GM12878 (cell line): ENCODE data around the gene CDH5. TPM values are rescaled to one million over a fixed set of nuclear protein-coding genes. Genes with fewer than 3 reads are reported as not detected.

ENCODE experiments used
- ATAC-seq: fragments of 200-7000 bp; cut with Tn5 transposase; 3 replicates; pipeline ENCODE4 v1.9.1; 2020; ENCODE audit warnings: mild to moderate bottlenecking, moderate library complexity
- BruUV-seq: library from RNA; stranded (reverse); fragments of 400-500 nt; replicated peaks from 2 replicates; lab custom pipeline; 2021; lab: Mats Ljungman, UMichigan
- CTCF ChIA-PET: fragments of 300-600 bp; sonication (Branson Sonifier 250); formaldehyde crosslinking; extraction: SDS; loops from one replicate; lab custom pipeline; 2021; ENCODE audit warnings: inconsistent platforms; lab: Yijun Ruan, JAX
- POLR2A ChIA-PET: fragments of 350-600 bp; formaldehyde crosslinking; extraction: SDS; loops from one replicate; lab custom pipeline; 2021; ENCODE audit warnings: inconsistent platforms; lab: Charles Lee
- RAD21 ChIA-PET: fragments of 300-600 bp; sonication (Branson Sonifier 250); formaldehyde crosslinking; loops from one replicate; lab custom pipeline; 2023; ENCODE audit warnings: antibody characterized with exemption; ENCODE audit not compliant: unreplicated experiment; lab: Charles Lee
- SMC1A ChIA-PET: fragments of 300-600 bp; sonication (Branson Sonifier 250); formaldehyde crosslinking; loops from one replicate; lab custom pipeline; 2023; ENCODE audit not compliant: unreplicated experiment, uncharacterized antibody; lab: Charles Lee
- DNase-seq: peaks from one replicate; pipeline ENCODE4 v3.0.0-alpha.2; 2011; ENCODE audit warnings: low read depth, low spot score
- FAIRE-seq: peaks from 3 replicates; lab custom pipeline; 2011; peaks lifted over from hg19 to GRCh38; lab: Jason Lieb, UNC
- H2AFZ ChIP-seq: 2 replicates; pipeline ENCODE4 v1.6.0; 2011; ENCODE audit warnings: low read depth, low read length, control low read depth; ENCODE audit not compliant: control insufficient read depth
- H3K27ac ChIP-seq: 2 replicates; pipeline ENCODE4 v1.5.1; 2011; ENCODE audit warnings: control low read depth; ENCODE audit not compliant: control insufficient read depth, insufficient read depth
- H3K27me3 ChIP-seq, 2 experiments: replicated peaks in 1 of 2; 2 replicates each; pipeline versions ENCODE4 v1.6.0 to v1.6.1; 2011; ENCODE audit warnings: low read length in 1 of 2; ENCODE audit not compliant: control insufficient read depth in 2 of 2, insufficient read depth in 2 of 2
- H3K36me3 ChIP-seq, 2 experiments: 2 replicates each; pipeline ENCODE4 v1.5.1; 2011; ENCODE audit warnings: low read length in 1 of 2; ENCODE audit not compliant: control insufficient read depth in 2 of 2, insufficient read depth in 2 of 2
- H3K4me1 ChIP-seq: 2 replicates; pipeline ENCODE4 v1.6.1; 2011; ENCODE audit warnings: mild to moderate bottlenecking, low read length, moderate library complexity, mixed read lengths; ENCODE audit not compliant: control insufficient read depth, insufficient read depth
- H3K4me2 ChIP-seq: 2 replicates; pipeline ENCODE4 v1.6.0; 2011; ENCODE audit warnings: control low read depth; ENCODE audit not compliant: control insufficient read depth, insufficient read depth
- H3K4me3 ChIP-seq: fragments of 200-600 bp; sonication (generic); 2 replicates; pipeline ENCODE4 v1.5.1; 2016
- H3K79me2 ChIP-seq: 2 replicates; pipeline ENCODE4 v1.6.0; 2011; ENCODE audit warnings: low read length; ENCODE audit not compliant: control insufficient read depth, insufficient read depth
- H3K9ac ChIP-seq: 2 replicates; pipeline ENCODE4 v1.8.0; 2011; ENCODE audit warnings: low read length, control low read depth, mixed read lengths; ENCODE audit not compliant: control insufficient read depth, insufficient read depth
- H3K9me3 ChIP-seq: replicated peaks from 3 replicates; pipeline ENCODE4 v1.5.1; 2011; ENCODE audit warnings: mild to moderate bottlenecking, low read length; ENCODE audit not compliant: control insufficient read depth, insufficient read depth
- H4K20me1 ChIP-seq: 2 replicates; pipeline ENCODE4 v1.6.0; 2011; ENCODE audit not compliant: control insufficient read depth, insufficient read depth
- RELA ChIP-seq: fragments of 450-650 bp; IDR thresholded peaks from 2 replicates; pipeline ENCODE4 v1.8.0; 2014; ENCODE audit warnings: borderline replicate concordance; ENCODE audit not compliant: partially characterized antibody
- SIX5 ChIP-seq: IDR thresholded peaks from 2 replicates; pipeline ENCODE4 v1.6.1; 2011; ENCODE audit warnings: mild to moderate bottlenecking, low read depth, low read length, moderate library complexity; ENCODE audit not compliant: severe bottlenecking
- TAF1 ChIP-seq: IDR thresholded peaks from 2 replicates; pipeline ENCODE4 v1.6.1; 2011; ENCODE audit warnings: mild to moderate bottlenecking, low read depth, low read length, borderline replicate concordance
- WGBS: methylation state at CpG from one replicate; pipeline ENCODE4 v1.1.6; 2016; ENCODE audit warnings: low lambda C conversion rate; ENCODE audit not compliant: insufficient replicate concordance, insufficient coverage; ENCODE audit errors: missing lambda C conversion rate; 5-methylcytosine and 5-hydroxymethylcytosine counted together
- in situ Hi-C: fragments of 300-500 bp; cut with MboI; formaldehyde crosslinking; loops from 9 replicates; pipeline ENCODE4 v1.14.3; 2018; ENCODE audit warnings: mixed read lengths
- intact Hi-C: fragments of 100-400 bp; cut with micrococcal nuclease; formaldehyde crosslinking; loops from one replicate; pipeline ENCODE4 v1.14.2; 2022; ENCODE audit not compliant: unreplicated experiment
- polyA plus RNA-seq, 11 experiments: library from polyadenylated mRNA; depleted of rRNA in 4 of 11; unstranded in 6 of 11; stranded (reverse) in 5 of 11; fragments of >200 nt; fragmentation: Nextera tagmentation in 4 of 11; fragmentation: Illumina TruSeq in 1 of 11; extraction: Ambion mirVana in 4 of 11; extraction: Trizol in 1 of 11; gene quantifications; 1 replicate in 1 of 11; 2 replicates in 10 of 11; pipeline versions ENCODE4 v1.2.1 to v1.2.3, GENCODE V29; 2011 to 2016; ENCODE audit warnings: inconsistent platforms in 2 of 11, missing spikeins in 2 of 11, low read depth in 1 of 11
- total RNA-seq, 4 experiments: library from RNA; depleted of rRNA in 3 of 4; stranded (reverse); fragments of >200 nt in 3 of 4; fragmentation: Illumina TruSeq in 1 of 4; extraction: Trizol in 1 of 4; gene quantifications; 2 replicates each; pipeline versions ENCODE4 v1.2.1 to v1.2.3, GENCODE V29; 2013 to 2021
- TF ChIP-seq, protein P1 (sequence below): fragments of 450-650 bp; formaldehyde crosslinking; IDR thresholded peaks from 2 replicates; pipeline ENCODE4 v1.5.0; 2022; ENCODE audit warnings: mild to moderate bottlenecking, missing genetic modification characterization
- TF ChIP-seq, protein P2 (sequence below): fragments of 450-650 bp; IDR thresholded peaks from 2 replicates; pipeline ENCODE4 v1.6.1; 2016; ENCODE audit warnings: mild to moderate bottlenecking, moderate library complexity, borderline replicate concordance
- TF ChIP-seq, protein P3 (sequence below): IDR thresholded peaks from 2 replicates; pipeline ENCODE4 v1.6.1; 2011; ENCODE audit warnings: borderline replicate concordance, low read depth, mild to moderate bottlenecking, moderate library complexity, low read length; ENCODE audit not compliant: insufficient read depth, poor library complexity, severe bottlenecking
- TF ChIP-seq, protein P4 (sequence below): fragments of 450-650 bp; IDR thresholded peaks from 2 replicates; pipeline ENCODE4 v1.6.1; 2017; ENCODE audit warnings: antibody characterized with exemption, mild to moderate bottlenecking, moderate library complexity

CDH5 gene
- total and polyA plus RNA-seq, 10 of the 15 experiments (the other 5 are each of a cell fraction or from before 2014, with no cell fraction given) = not detected

DNA sequence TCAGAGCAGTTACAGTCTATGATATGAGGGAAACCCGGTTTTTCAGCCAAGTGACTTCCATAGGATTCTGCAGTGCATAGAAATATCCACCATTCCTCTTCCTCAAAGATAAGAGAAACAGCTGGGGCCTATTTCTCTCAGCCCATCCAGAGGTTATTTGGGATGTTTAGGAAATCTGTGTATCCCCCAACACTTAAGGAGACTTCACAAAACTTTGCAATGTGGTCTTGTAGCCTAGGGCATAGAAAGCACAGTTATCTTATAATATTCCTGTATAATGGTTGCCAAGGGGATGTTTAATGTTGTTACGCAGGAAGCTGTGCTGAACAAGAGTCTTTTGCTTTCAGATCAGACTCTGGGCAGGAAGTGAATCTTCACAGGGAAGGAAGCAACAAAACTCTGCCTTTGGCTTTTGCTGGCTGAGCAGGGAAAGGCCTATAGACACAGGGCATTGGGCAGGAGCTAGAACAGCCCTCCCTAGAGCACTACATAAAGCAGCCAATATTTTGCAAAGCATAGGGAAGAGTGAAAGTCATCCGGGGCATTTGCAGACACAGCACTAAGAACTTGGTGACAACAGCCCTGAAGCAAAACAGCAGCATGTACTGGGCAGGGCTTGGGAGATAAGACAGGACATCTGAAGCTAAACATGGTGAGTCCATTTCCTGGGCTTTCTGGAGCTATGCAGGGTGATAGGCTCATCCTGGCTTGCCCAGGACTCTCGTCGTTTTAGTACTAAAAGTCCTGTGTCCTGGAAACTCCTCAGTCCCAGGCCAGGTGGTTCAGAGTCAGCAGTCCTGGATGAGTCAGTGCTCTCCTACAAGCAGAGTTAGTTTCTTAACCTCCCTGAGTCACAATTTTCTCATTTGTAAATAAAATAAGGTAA lies 41.9 kb downstream of the CDH5 start:
- no peak for FAIRE-seq
- ChIA-PET POLR2A (interaction anchor here (0.6 kb wide), 1 partner anchor 330 kb away, joined by 3 read pairs; no protein-coding TSS in a partner anchor), SMC1A (interaction anchor here (0.6 to 5.3 kb wide), 11 partner anchors 35 to 459 kb away, joined by 3 to 36 read pairs (median 3); no protein-coding TSS in a partner anchor), CTCF (interaction anchor here (0.6 to 7.2 kb wide), 12 partner anchors 47 to 342 kb away, joined by 3 to 118 read pairs (median 4); no protein-coding TSS in a partner anchor), RAD21 (interaction anchor here (0.8 to 5.9 kb wide), 8 partner anchors 66 to 462 kb away, joined by 3 to 51 read pairs (median 4); partner anchors contain the start of genes CKLF and DYNC1LI2)
- no peak for DNase-seq
- no peaks in the 10 kb centered on the region for H4K20me1 ChIP-seq
- no peak overlapping the region for H3K4me2 ChIP-seq
- intact Hi-C loops = loop anchor here (5.0 kb wide), 3 partner anchors 254 to 459 kb away; no protein-coding TSS in a partner anchor
- H3K4me3 ChIP-seq = no peak overlapping the region
- peak; percentile 52 for ATAC-seq
- no peaks in the 10 kb centered on the region for H3K36me3 ChIP-seq
- no peaks in the 10 kb centered on the region; the same call in 1 of the 3 replicates for H3K9me3 ChIP-seq
- no TSS peak for BruUV-seq
- in situ Hi-C loops = loop anchor here (5.0 kb wide), 4 partner anchors 69 to 459 kb away; no protein-coding TSS in a partner anchor
- H3K9ac ChIP-seq = no peak overlapping the region
- H2AFZ ChIP-seq = peak overlapping the region; percentile 68
- no peaks in the 10 kb centered on the region for H3K79me2 ChIP-seq
- H3K4me1 ChIP-seq = peaks cover 4% of the 10 kb centered on the region; the same call in 1 of the 2 replicates
- 42% methylated on average over 5 of the region's 5 CpGs for WGBS
- H3K27me3 ChIP-seq = peaks cover 2% of the 10 kb centered on the region in 2 experiments; a peak in 2 of 4 replicates
- H3K27ac ChIP-seq = no peak overlapping the region
- TF ChIP-seq, protein P1, sequence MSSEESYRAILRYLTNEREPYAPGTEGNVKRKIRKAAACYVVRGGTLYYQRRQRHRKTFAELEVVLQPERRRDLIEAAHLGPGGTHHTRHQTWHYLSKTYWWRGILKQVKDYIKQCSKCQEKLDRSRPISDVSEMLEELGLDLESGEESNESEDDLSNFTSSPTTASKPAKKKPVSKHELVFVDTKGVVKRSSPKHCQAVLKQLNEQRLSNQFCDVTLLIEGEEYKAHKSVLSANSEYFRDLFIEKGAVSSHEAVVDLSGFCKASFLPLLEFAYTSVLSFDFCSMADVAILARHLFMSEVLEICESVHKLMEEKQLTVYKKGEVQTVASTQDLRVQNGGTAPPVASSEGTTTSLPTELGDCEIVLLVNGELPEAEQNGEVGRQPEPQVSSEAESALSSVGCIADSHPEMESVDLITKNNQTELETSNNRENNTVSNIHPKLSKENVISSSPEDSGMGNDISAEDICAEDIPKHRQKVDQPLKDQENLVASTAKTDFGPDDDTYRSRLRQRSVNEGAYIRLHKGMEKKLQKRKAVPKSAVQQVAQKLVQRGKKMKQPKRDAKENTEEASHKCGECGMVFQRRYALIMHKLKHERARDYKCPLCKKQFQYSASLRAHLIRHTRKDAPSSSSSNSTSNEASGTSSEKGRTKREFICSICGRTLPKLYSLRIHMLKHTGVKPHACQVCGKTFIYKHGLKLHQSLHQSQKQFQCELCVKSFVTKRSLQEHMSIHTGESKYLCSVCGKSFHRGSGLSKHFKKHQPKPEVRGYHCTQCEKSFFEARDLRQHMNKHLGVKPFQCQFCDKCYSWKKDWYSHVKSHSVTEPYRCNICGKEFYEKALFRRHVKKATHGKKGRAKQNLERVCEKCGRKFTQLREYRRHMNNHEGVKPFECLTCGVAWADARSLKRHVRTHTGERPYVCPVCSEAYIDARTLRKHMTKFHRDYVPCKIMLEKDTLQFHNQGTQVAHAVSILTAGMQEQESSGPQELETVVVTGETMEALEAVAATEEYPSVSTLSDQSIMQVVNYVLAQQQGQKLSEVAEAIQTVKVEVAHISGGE (CRISPR knock-in tag) = no peak
- TF ChIP-seq SIX5 (no peak), TAF1 (no peak), RELA (no peak)
- TF ChIP-seq, protein P2, sequence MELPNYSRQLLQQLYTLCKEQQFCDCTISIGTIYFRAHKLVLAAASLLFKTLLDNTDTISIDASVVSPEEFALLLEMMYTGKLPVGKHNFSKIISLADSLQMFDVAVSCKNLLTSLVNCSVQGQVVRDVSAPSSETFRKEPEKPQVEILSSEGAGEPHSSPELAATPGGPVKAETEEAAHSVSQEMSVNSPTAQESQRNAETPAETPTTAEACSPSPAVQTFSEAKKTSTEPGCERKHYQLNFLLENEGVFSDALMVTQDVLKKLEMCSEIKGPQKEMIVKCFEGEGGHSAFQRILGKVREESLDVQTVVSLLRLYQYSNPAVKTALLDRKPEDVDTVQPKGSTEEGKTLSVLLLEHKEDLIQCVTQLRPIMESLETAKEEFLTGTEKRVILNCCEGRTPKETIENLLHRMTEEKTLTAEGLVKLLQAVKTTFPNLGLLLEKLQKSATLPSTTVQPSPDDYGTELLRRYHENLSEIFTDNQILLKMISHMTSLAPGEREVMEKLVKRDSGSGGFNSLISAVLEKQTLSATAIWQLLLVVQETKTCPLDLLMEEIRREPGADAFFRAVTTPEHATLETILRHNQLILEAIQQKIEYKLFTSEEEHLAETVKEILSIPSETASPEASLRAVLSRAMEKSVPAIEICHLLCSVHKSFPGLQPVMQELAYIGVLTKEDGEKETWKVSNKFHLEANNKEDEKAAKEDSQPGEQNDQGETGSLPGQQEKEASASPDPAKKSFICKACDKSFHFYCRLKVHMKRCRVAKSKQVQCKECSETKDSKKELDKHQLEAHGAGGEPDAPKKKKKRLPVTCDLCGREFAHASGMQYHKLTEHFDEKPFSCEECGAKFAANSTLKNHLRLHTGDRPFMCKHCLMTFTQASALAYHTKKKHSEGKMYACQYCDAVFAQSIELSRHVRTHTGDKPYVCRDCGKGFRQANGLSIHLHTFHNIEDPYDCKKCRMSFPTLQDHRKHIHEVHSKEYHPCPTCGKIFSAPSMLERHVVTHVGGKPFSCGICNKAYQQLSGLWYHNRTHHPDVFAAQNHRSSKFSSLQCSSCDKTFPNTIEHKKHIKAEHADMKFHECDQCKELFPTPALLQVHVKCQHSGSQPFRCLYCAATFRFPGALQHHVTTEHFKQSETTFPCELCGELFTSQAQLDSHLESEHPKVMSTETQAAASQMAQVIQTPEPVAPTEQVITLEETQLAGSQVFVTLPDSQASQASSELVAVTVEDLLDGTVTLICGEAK = peak; percentile 72
- TF ChIP-seq, protein P3, sequence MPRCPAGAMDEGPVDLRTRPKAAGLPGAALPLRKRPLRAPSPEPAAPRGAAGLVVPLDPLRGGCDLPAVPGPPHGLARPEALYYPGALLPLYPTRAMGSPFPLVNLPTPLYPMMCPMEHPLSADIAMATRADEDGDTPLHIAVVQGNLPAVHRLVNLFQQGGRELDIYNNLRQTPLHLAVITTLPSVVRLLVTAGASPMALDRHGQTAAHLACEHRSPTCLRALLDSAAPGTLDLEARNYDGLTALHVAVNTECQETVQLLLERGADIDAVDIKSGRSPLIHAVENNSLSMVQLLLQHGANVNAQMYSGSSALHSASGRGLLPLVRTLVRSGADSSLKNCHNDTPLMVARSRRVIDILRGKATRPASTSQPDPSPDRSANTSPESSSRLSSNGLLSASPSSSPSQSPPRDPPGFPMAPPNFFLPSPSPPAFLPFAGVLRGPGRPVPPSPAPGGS = no peak
- TF ChIP-seq, protein P4, sequence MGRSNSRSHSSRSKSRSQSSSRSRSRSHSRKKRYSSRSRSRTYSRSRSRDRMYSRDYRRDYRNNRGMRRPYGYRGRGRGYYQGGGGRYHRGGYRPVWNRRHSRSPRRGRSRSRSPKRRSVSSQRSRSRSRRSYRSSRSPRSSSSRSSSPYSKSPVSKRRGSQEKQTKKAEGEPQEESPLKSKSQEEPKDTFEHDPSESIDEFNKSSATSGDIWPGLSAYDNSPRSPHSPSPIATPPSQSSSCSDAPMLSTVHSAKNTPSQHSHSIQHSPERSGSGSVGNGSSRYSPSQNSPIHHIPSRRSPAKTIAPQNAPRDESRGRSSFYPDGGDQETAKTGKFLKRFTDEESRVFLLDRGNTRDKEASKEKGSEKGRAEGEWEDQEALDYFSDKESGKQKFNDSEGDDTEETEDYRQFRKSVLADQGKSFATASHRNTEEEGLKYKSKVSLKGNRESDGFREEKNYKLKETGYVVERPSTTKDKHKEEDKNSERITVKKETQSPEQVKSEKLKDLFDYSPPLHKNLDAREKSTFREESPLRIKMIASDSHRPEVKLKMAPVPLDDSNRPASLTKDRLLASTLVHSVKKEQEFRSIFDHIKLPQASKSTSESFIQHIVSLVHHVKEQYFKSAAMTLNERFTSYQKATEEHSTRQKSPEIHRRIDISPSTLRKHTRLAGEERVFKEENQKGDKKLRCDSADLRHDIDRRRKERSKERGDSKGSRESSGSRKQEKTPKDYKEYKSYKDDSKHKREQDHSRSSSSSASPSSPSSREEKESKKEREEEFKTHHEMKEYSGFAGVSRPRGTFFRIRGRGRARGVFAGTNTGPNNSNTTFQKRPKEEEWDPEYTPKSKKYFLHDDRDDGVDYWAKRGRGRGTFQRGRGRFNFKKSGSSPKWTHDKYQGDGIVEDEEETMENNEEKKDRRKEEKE = no peak
